Measurements from ENCODE around the gene TXNRD2. TPM values are rescaled to one million over a fixed set of nuclear protein-coding genes. Genes with fewer than 3 reads are reported as not detected.

TXNRD2 gene
- total and polyA plus RNA-seq, 2 experiments from 2014 or later = 11.2 to 12.4 TPM

DNA sequence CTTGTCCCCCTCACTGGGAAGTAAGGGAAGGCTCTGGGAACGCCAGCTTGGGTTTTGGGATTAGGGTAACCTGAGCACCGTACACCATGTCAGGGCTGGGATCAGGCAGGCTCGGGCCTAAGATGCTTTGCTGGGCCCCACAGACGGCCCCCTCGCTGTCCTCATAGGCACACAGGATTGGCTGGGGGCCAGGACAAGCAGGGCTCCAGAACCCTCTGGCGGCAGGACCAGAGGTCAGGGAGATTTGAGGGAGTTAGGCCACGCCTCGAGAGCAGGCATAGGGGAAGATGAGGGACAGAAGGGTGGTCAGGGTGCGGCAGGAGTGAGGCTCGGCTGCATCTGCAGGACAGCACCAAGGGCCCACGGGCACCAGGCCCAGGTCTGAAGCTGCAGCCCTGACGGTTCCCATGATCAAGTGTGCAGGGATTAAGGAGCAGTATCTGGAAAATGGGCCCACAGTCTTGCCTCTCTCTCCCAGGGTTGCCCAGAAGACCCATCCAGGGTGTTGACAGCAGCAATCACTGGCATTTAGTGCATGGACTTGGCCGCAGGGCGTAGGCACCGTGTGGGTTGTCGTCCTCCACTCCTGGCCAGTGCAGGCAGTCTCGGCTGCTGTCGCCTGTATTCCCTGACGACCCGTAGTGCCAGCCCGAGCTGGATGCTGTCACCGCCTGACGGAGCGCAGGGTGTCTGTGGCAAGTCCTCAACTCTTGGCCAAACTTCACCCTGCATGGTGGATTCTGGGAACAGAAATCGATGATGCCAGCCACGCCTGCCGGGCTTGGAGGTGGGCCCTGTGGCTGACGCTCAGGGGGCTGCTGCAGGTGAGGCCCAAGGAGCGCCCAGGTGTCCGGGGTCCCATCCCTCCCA lies 71.2 kb downstream of the TXNRD2 start:
- no peak for DNase-seq (ENCODE audit: low spot score)

More for the DNA sequence above, 71.2 kb downstream of the TXNRD2 start:
- Mint-ChIP-seq H3K4me3 (no peak overlapping the region), H3K36me3 (ENCODE audit: low read depth) (no peaks in the 10 kb centered on the region), H3K27ac (no peak overlapping the region), H3K9me3 (no peaks in the 10 kb centered on the region), H3K4me1 (peaks cover 12% of the 10 kb centered on the region), H3K27me3 (ENCODE audit: insufficient read depth, low read depth, poor library complexity) (peaks cover 9% of the 10 kb centered on the region)
- ATAC-seq = no peak
- Histone ChIP-seq H3K4me3 (no peak overlapping the region), H3K79me2 (replicated peaks; ENCODE audit: insufficient read depth) (no peaks in the 10 kb centered on the region), H2AFZ (no peak overlapping the region), H3K4me2 (no peak overlapping the region), H3K4me1 (ENCODE audit: insufficient read depth) (no peaks in the 10 kb centered on the region), H3K9me2 (ENCODE audit: insufficient read depth) (no peaks in the 10 kb centered on the region), H3K27me3 (ENCODE audit: insufficient read depth) (no peaks in the 10 kb centered on the region), H4K20me1 (replicated peaks; ENCODE audit: insufficient read depth) (no peaks in the 10 kb centered on the region), H3K27ac (ENCODE audit: low read depth) (no peak overlapping the region), H3K36me3 (ENCODE audit: insufficient read depth) (no peaks in the 10 kb centered on the region), H3F3A (replicated peaks; ENCODE audit: low read depth) (no peaks in the 10 kb centered on the region)
- TF ChIP-seq STAT1 (IDR thresholded peaks at IDR 0.05; ENCODE audit: unreplicated experiment) (no peak), EZH2 (IDR thresholded peaks at IDR 0.05; ENCODE audit: low read depth, unreplicated experiment) (no peak), NANOG (IDR thresholded peaks at IDR 0.05; ENCODE audit: borderline replicate concordance) (no peak), CREB1 (CRISPR knock-in tag; IDR thresholded peaks at IDR 0.05; ENCODE audit: low read depth) (no peak), JUNB (IDR thresholded peaks at IDR 0.05; ENCODE audit: unreplicated experiment) (no peak), POLR2AphosphoS5 (IDR thresholded peaks at IDR 0.05; ENCODE audit: low read depth) (no peak)
- TF ChIP-seq, protein P1, sequence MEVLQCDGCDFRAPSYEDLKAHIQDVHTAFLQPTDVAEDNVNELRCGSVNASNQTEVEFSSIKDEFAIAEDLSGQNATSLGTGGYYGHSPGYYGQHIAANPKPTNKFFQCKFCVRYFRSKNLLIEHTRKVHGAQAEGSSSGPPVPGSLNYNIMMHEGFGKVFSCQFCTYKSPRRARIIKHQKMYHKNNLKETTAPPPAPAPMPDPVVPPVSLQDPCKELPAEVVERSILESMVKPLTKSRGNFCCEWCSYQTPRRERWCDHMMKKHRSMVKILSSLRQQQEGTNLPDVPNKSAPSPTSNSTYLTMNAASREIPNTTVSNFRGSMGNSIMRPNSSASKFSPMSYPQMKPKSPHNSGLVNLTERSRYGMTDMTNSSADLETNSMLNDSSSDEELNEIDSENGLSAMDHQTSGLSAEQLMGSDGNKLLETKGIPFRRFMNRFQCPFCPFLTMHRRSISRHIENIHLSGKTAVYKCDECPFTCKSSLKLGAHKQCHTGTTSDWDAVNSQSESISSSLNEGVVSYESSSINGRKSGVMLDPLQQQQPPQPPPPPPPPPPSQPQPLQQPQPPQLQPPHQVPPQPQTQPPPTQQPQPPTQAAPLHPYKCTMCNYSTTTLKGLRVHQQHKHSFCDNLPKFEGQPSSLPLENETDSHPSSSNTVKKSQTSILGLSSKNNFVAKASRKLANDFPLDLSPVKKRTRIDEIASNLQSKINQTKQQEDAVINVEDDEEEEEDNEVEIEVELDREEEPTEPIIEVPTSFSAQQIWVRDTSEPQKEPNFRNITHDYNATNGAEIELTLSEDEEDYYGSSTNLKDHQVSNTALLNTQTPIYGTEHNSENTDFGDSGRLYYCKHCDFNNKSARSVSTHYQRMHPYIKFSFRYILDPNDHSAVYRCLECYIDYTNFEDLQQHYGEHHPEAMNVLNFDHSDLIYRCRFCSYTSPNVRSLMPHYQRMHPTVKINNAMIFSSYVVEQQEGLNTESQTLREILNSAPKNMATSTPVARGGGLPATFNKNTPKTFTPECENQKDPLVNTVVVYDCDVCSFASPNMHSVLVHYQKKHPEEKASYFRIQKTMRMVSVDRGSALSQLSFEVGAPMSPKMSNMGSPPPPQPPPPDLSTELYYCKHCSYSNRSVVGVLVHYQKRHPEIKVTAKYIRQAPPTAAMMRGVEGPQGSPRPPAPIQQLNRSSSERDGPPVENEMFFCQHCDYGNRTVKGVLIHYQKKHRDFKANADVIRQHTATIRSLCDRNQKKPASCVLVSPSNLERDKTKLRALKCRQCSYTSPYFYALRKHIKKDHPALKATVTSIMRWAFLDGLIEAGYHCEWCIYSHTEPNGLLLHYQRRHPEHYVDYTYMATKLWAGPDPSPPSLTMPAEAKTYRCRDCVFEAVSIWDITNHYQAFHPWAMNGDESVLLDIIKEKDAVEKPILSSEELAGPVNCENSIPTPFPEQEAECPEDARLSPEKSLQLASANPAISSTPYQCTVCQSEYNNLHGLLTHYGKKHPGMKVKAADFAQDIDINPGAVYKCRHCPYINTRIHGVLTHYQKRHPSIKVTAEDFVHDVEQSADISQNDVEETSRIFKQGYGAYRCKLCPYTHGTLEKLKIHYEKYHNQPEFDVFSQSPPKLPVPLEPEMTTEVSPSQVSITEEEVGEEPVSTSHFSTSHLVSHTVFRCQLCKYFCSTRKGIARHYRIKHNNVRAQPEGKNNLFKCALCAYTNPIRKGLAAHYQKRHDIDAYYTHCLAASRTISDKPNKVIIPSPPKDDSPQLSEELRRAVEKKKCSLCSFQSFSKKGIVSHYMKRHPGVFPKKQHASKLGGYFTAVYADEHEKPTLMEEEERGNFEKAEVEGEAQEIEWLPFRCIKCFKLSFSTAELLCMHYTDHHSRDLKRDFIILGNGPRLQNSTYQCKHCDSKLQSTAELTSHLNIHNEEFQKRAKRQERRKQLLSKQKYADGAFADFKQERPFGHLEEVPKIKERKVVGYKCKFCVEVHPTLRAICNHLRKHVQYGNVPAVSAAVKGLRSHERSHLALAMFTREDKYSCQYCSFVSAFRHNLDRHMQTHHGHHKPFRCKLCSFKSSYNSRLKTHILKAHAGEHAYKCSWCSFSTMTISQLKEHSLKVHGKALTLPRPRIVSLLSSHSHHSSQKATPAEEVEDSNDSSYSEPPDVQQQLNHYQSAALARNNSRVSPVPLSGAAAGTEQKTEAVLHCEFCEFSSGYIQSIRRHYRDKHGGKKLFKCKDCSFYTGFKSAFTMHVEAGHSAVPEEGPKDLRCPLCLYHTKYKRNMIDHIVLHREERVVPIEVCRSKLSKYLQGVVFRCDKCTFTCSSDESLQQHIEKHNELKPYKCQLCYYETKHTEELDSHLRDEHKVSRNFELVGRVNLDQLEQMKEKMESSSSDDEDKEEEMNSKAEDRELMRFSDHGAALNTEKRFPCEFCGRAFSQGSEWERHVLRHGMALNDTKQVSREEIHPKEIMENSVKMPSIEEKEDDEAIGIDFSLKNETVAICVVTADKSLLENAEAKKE (CRISPR knock-in tag; IDR thresholded peaks at IDR 0.05) = no peak
- TF ChIP-seq, protein P2, sequence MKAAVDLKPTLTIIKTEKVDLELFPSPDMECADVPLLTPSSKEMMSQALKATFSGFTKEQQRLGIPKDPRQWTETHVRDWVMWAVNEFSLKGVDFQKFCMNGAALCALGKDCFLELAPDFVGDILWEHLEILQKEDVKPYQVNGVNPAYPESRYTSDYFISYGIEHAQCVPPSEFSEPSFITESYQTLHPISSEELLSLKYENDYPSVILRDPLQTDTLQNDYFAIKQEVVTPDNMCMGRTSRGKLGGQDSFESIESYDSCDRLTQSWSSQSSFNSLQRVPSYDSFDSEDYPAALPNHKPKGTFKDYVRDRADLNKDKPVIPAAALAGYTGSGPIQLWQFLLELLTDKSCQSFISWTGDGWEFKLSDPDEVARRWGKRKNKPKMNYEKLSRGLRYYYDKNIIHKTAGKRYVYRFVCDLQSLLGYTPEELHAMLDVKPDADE (IDR thresholded peaks at IDR 0.05) = no peak
- TF ChIP-seq, protein P3, sequence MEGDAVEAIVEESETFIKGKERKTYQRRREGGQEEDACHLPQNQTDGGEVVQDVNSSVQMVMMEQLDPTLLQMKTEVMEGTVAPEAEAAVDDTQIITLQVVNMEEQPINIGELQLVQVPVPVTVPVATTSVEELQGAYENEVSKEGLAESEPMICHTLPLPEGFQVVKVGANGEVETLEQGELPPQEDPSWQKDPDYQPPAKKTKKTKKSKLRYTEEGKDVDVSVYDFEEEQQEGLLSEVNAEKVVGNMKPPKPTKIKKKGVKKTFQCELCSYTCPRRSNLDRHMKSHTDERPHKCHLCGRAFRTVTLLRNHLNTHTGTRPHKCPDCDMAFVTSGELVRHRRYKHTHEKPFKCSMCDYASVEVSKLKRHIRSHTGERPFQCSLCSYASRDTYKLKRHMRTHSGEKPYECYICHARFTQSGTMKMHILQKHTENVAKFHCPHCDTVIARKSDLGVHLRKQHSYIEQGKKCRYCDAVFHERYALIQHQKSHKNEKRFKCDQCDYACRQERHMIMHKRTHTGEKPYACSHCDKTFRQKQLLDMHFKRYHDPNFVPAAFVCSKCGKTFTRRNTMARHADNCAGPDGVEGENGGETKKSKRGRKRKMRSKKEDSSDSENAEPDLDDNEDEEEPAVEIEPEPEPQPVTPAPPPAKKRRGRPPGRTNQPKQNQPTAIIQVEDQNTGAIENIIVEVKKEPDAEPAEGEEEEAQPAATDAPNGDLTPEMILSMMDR (conservative IDR thresholded peaks at IDR 0.05; ENCODE audit: low read depth in 2 of 2) = no peak
- TF ChIP-seq, protein P4, sequence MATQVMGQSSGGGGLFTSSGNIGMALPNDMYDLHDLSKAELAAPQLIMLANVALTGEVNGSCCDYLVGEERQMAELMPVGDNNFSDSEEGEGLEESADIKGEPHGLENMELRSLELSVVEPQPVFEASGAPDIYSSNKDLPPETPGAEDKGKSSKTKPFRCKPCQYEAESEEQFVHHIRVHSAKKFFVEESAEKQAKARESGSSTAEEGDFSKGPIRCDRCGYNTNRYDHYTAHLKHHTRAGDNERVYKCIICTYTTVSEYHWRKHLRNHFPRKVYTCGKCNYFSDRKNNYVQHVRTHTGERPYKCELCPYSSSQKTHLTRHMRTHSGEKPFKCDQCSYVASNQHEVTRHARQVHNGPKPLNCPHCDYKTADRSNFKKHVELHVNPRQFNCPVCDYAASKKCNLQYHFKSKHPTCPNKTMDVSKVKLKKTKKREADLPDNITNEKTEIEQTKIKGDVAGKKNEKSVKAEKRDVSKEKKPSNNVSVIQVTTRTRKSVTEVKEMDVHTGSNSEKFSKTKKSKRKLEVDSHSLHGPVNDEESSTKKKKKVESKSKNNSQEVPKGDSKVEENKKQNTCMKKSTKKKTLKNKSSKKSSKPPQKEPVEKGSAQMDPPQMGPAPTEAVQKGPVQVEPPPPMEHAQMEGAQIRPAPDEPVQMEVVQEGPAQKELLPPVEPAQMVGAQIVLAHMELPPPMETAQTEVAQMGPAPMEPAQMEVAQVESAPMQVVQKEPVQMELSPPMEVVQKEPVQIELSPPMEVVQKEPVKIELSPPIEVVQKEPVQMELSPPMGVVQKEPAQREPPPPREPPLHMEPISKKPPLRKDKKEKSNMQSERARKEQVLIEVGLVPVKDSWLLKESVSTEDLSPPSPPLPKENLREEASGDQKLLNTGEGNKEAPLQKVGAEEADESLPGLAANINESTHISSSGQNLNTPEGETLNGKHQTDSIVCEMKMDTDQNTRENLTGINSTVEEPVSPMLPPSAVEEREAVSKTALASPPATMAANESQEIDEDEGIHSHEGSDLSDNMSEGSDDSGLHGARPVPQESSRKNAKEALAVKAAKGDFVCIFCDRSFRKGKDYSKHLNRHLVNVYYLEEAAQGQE (IDR thresholded peaks at IDR 0.05; ENCODE audit: unreplicated experiment) = no peak
